Vagina (tissue), 2 donors: ENCODE results near the gene COMMD3.

Experiments
- POLR2A ChIP-seq, 2 donors: fragments of 450-650 bp; IDR thresholded peaks; one replicate each; pipeline ENCODE4 v1.6.1; 2017; ENCODE audit warnings: antibody characterized with exemption in 2 of 2, mild to moderate bottlenecking in 2 of 2, moderate library complexity in 2 of 2
- POLR2AphosphoS5 ChIP-seq, 2 donors: sonication (generic); formaldehyde crosslinking; IDR thresholded peaks; one replicate each; pipeline ENCODE4 v1.9.0; 2017; ENCODE audit warnings: antibody characterized with exemption in 2 of 2, mild to moderate bottlenecking in 2 of 2, low read depth in 1 of 2; ENCODE audit not compliant: insufficient read depth in 1 of 2
- TF ChIP-seq, protein P1 (sequence below), 3 experiments: fragments of 450-650 bp in 2 of 3; fragments of 200-600 bp in 1 of 3; sonication (generic) in 1 of 3; IDR thresholded peaks; one replicate each; pipeline ENCODE4 v1.5.1; 2017 to 2019; ENCODE audit warnings: antibody characterized with exemption in 3 of 3, mild to moderate bottlenecking in 2 of 3, moderate library complexity in 2 of 3

GRCh38 chr10:22329150-22329549 lies 13.0 kb downstream of the COMMD3 start:
- TF ChIP-seq POLR2A (IDR thresholded peaks at IDR 0.05), result no peak
- TF ChIP-seq, protein P1, sequence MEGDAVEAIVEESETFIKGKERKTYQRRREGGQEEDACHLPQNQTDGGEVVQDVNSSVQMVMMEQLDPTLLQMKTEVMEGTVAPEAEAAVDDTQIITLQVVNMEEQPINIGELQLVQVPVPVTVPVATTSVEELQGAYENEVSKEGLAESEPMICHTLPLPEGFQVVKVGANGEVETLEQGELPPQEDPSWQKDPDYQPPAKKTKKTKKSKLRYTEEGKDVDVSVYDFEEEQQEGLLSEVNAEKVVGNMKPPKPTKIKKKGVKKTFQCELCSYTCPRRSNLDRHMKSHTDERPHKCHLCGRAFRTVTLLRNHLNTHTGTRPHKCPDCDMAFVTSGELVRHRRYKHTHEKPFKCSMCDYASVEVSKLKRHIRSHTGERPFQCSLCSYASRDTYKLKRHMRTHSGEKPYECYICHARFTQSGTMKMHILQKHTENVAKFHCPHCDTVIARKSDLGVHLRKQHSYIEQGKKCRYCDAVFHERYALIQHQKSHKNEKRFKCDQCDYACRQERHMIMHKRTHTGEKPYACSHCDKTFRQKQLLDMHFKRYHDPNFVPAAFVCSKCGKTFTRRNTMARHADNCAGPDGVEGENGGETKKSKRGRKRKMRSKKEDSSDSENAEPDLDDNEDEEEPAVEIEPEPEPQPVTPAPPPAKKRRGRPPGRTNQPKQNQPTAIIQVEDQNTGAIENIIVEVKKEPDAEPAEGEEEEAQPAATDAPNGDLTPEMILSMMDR (IDR thresholded peaks at IDR 0.05), result no peak
- no peak for TF ChIP-seq POLR2AphosphoS5 (IDR thresholded peaks at IDR 0.05; ENCODE audit: insufficient read depth in 1 of 2, low read depth in 1 of 2)
